ENCODE measurements around the gene ADAMTS9.

The ADAMTS9 gene

GRCh38 chr3:64651741-64652241, 36.0 kb downstream of the ADAMTS9 start:
- no peak for DNase-seq

- DNase-seq: no peak
Observed at GRCh38 chr3:64651303-64651702, 36.5 kb downstream of the ADAMTS9 start.

- no peak for DNase-seq
Observed at GRCh38 chr3:64650715-64651114, 37.1 kb downstream of the ADAMTS9 start.

- DNase-seq: no peak
Observed at GRCh38 chr3:64650096-64650622, 37.6 kb downstream of the ADAMTS9 start.

GRCh38 chr3:64648927-64649906, 38.6 kb downstream of the ADAMTS9 start:
- DNase-seq: no peak

GRCh38 chr3:64647825-64648224, 40.0 kb downstream of the ADAMTS9 start:
- no peak for DNase-seq

GRCh38 chr3:64645243-64645642, 42.6 kb downstream of the ADAMTS9 start:
- DNase-seq: no peak

- DNase-seq: no peak
Observed at GRCh38 chr3:64644483-64644882, 43.3 kb downstream of the ADAMTS9 start.

- no peak for DNase-seq
Observed at GRCh38 chr3:64642327-64643151, 45.3 kb downstream of the ADAMTS9 start.

- no peak for DNase-seq
Observed at GRCh38 chr3:64638981-64639481, 48.8 kb downstream of the ADAMTS9 start.

GRCh38 chr3:64638511-64638910, 49.3 kb downstream of the ADAMTS9 start:
- no peak for DNase-seq

- DNase-seq: no peak
Observed at GRCh38 chr3:64634417-64634816, 53.4 kb downstream of the ADAMTS9 start.

- DNase-seq: no peak
Observed at GRCh38 chr3:64631951-64632350, 55.8 kb downstream of the ADAMTS9 start.

GRCh38 chr3:64627471-64628321, 60.1 kb downstream of the ADAMTS9 start:
- no peak for DNase-seq

- no peak for DNase-seq
Observed at GRCh38 chr3:64627042-64627441, 60.8 kb downstream of the ADAMTS9 start.

- no peak for DNase-seq
Observed at GRCh38 chr3:64625381-64625780, 62.4 kb downstream of the ADAMTS9 start.

- no peak for DNase-seq
Observed at GRCh38 chr3:64623125-64623524, 64.7 kb downstream of the ADAMTS9 start.

GRCh38 chr3:64621726-64622395, 65.9 kb downstream of the ADAMTS9 start:
- no peak for DNase-seq

- no peak for DNase-seq
Observed at GRCh38 chr3:64621275-64621674, 66.5 kb downstream of the ADAMTS9 start.

GRCh38 chr3:64620020-64620419, 67.8 kb downstream of the ADAMTS9 start:
- no peak for DNase-seq

GRCh38 chr3:64619216-64619615, 68.6 kb downstream of the ADAMTS9 start:
- no peak for DNase-seq

All from CD4-positive, alpha-beta T cell treated with Interleukin-6 for 4 hours (primary cell).